ENCODE data around the gene CALN1. TPM values are rescaled to one million over a fixed set of nuclear protein-coding genes. Genes with fewer than 3 reads are reported as not detected.

CALN1 gene
- total and polyA plus RNA-seq, 2 of the 8 experiments (the other 6 are each of a cell fraction or from before 2014, with no cell fraction given), result 6.4 to 15.2 TPM

DNA sequence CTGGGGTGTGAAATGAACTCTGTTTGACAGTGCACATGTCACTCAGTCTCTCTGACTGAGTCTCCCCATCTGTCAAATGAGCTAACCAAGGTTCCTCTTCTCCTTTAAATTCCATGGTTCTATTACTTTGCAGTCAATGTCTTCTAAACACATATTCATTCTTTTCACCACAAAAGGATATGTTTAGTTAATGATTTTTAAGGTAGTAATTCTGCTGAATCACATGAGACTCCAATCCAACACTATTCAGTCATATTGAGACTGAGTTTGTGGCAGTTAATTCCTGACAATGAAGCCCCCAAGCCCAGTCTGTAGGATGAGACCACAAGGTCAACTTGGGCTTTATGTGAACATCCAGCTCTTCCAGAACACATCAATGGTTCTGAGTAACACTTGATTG, 85.3 kb downstream of the CALN1 start (continued):
- TF ChIP-seq SIN3A (conservative IDR thresholded peaks at IDR 0.05 in 1 of 2, IDR thresholded peaks at IDR 0.05 in 1 of 2; ENCODE audit: low read depth in 1 of 2, low read length in 2 of 2), result no peak

Measured in H1 (cell line).